Stimulated activated CD8-positive, alpha-beta memory T cell treated with anti-CD3 and anti-CD28 coated beads, Interleukin-4, amount 100 ng/mL, for 1 hour (primary cell): ENCODE measurements around the gene CFTR.
"Not testable (repeated sequence)": the region's sequence is repeated elsewhere in the genome, so short reads cannot be mapped to it uniquely, and the experiment has no call there.

Experiments
- DNase-seq, 2 donors: peaks; one replicate each; pipeline ENCODE4 v3.0.0-alpha.2; 2020; ENCODE audit warnings: low read depth in 2 of 2, low spot score in 1 of 2

The CFTR gene

DNA sequence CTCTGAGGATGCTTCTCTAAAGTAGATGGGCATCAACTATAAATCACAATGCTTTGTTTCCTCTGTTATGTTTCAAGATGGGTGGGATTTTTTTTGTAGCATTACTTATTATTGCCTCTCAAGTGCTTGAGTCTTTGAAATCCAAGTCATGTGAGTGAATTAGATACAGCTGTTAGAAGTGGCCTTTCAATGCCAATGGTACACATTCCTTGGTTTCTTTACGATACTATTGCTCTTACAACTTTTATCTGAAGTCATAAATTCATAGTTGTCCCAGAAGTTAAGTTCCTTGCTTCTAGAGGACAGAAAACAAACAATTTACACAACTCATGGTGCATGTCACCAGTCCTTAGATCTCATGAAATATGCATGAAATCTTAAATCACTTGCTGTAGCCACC, 15.5 kb downstream of the CFTR start:
- no peak for DNase-seq

DNA sequence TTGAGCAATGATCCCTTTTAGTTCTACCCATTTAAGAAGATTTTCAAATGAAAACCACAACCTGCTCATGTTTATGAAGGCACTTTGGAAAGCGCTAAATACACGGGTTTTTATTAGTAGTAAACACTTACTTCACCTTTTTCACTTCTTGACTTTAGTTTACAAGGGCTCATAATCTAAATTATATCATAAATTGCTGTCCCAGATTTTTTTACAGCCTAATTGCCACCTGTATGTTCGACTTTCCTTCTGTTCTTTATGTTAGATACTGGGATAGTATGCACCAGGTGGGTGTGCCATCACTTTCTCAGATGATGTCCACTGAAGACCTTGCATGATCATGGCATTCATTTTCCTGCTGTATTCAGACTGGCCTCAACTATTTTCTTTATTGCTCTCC, 22.5 kb downstream of the CFTR start:
- DNase-seq: no peak

DNA sequence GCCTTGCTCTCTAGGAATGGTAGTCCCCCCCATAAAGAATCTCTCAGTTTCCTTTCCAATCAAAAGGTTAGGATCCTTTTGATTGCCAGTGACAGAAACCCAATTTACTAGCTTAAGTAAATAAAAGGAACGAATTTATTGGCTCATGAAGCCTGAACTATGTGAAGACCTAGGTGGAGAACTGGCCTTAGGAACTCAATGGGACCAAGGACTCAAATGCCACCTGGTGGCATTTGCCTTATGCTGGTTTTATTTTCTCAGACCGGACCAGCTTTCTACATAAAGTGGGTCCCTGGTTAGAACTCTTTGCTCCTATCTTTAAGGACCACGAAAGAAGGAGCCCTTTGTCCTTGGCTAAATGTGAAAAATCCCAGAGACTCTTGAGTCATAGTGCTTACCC, 25.4 kb downstream of the CFTR start:
- no peak for DNase-seq

DNA sequence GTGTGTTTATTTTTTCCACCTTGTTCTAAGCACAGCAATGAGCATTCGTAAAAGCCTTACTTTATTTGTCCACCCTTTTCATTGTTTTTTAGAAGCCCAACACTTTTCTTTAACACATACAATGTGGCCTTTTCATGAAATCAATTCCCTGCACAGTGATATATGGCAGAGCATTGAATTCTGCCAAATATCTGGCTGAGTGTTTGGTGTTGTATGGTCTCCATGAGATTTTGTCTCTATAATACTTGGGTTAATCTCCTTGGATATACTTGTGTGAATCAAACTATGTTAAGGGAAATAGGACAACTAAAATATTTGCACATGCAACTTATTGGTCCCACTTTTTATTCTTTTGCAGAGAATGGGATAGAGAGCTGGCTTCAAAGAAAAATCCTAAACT, 28.9 kb downstream of the CFTR start:
- DNase-seq: no peak

DNA sequence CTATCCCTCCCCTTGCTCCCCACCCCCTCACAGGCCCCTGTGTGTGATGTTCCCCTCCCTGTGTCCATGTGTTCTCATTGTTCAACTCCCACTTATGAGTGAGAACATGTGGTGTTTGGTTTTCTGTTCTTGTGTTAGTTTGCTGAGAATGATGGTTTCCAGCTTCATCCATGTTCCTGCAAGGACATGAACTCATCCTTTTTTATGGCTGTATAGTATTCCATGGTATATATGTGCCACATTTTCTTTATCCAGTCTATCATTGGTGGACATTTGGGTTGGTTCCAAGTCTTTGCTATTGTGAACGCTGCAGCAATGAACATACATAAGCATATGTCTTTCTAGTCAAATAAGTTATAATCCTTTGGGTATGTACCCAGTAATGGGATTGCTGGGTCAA, 37.4 kb downstream of the CFTR start:
- DNase-seq: not testable (repeated sequence)

DNA sequence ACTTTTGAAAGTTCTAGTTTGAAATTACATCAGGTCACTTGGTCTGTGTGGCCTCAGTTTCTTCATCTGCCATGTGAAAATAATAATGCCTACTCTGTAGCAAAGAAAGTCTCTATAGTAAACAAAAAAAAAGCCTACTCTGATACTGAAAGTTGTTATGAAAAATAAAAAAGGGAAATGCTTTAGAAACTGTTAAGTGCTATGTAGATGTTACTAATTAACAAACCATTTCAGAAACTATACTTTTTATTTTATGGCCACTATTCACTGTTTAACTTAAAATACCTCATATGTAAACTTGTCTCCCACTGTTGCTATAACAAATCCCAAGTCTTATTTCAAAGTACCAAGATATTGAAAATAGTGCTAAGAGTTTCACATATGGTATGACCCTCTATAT, 50.6 kb downstream of the CFTR start:
- no peak for DNase-seq

DNA sequence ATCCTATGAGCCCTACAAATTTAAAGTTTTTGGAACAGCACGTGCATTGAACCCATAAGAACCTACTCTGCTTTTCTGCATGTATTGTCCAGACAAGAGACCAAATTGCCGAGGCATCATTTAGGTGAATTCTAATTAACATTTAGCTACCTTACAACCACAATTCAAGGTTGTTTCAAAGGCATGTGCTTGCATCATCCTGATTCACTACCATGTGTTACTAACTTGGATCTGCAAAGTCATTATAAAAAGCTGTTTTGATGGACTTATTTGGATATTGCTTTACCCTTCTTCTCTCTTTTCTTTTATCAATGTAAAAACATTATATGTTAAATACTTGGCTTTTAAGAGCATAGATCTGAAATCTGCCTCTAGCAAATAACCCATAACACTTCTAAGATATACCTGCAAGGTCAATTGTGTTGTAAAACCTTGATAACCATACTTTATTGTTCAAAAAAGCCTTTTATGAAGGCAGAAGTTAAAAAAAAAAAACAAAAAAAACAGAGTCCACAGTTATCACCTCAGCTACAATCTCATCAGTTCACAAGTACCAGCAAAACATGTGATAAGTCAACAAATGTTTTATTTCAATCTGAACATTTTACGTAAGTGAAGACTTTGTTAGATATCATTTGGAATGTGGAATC, 51.9 kb downstream of the CFTR start:
- no peak for DNase-seq

DNA sequence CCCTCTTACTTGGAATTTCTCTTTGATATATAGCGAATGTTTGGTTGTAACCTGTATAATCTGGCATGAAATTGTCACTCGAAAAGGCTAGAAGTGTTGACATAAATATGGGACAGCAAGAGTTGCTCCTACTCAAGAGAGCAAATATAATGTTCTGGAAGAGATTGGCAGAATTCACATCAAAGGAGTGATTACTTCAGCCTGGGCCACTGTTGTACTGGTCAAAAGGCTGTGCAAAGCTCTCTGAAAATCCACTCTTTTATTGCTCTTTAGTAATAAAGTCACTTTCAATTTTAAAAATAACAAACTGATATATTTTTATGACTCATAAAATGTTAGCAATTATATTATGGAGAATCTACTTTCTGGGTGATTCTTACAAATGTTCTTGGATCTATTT, 58.2 kb downstream of the CFTR start:
- DNase-seq: no peak

DNA sequence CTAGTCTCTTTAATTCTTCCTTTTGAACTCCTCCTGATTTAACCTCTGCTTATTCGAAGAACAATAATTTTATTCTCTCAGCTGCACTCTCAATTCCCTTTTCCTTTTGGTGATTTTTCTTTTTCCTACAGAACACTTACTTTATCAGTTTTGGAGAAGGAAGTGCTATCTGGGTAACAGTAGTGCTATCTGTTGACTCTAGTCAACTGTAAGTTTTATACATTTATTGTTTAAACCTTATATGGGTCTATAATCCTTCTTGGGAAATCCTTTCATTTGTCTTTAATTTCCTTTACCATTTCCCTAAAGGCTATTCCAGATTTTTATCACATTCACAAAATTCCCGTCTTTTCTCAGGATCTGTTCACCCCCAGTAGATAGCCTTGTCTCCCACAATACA, 64.2 kb downstream of the CFTR start:
- no peak for DNase-seq

DNA sequence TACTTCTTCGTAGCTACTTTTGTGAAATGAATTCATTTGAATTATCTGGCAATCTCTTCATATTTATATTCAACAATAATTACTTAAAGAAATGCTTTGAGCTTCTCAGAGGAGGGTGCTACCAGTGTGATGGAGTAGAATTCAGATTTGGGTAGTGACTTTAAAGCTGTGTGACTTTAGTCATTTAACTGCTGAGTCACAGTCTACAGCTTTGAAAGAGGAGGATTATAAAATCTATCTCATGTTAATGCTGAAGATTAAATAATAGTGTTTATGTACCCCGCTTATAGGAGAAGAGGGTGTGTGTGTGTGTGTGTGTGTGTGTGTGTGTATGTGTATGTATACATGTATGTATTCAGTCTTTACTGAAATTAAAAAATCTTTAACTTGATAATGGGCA, 68.2 kb downstream of the CFTR start:
- no peak for DNase-seq

DNA sequence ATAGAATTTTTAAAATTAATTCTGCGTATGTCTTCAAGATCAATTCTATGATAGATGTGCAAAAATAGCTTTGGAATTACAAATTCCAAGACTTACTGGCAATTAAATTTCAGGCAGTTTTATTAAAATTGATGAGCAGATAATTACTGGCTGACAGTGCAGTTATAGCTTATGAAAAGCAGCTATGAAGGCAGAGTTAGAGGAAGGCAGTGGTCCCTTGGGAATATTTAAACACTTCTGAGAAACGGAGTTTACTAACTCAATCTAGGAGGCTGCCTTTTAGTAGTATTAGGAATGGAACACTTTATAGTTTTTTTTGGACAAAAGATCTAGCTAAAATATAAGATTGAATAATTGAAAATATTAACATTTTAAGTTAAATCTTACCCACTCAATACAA, 70.8 kb downstream of the CFTR start:
- DNase-seq: no peak

DNA sequence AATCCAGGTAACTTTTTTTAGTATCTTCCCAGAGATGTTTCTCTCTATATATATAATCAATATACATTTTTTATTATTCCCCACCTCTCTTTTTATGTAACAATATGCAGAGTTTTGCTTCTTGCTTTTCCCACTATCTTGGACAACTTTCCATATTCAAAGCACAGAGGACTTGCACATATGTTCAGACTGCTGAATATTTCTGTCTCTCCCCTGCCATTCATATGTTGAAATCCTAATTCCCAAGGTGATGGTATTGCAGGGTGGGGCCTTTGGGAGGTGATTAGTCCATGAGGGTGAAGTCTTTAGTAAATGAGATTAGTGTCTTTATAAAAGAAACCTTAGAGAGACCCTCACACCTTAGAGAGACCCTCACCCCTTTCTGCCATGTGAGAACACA, 72.8 kb downstream of the CFTR start:
- no peak for DNase-seq

DNA sequence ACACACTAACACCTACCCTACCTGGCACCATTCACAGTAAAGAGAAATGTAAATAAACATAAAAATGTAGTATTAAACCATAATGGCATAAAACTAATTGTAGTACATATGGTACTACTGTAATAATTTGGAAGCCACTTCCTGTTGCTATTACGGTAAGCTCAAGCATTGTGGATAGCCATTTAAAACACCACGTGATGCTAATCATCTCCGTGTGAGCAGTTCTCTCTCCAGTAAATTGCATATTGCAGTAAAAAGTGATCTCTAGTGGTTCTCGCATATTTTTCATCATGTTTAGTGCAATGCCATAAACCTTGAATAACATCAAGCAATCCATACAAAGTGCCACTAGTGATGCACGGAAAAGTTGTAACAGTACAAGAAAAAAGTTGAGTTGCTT, 75.4 kb downstream of the CFTR start:
- no peak for DNase-seq

DNA sequence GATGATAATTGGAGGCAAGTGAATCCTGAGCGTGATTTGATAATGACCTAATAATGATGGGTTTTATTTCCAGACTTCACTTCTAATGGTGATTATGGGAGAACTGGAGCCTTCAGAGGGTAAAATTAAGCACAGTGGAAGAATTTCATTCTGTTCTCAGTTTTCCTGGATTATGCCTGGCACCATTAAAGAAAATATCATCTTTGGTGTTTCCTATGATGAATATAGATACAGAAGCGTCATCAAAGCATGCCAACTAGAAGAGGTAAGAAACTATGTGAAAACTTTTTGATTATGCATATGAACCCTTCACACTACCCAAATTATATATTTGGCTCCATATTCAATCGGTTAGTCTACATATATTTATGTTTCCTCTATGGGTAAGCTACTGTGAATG, 79.6 kb downstream of the CFTR start:
- no peak for DNase-seq

DNA sequence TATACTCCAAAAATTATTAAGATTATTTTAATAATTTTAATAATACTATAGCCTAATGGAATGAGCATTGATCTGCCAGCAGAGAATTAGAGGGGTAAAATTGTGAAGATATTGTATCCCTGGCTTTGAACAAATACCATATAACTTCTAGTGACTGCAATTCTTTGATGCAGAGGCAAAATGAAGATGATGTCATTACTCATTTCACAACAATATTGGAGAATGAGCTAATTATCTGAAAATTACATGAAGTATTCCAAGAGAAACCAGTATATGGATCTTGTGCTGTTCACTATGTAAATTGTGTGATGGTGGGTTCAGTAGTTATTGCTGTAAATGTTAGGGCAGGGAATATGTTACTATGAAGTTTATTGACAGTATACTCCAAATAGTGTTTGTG, 80.2 kb downstream of the CFTR start:
- no peak for DNase-seq

DNA sequence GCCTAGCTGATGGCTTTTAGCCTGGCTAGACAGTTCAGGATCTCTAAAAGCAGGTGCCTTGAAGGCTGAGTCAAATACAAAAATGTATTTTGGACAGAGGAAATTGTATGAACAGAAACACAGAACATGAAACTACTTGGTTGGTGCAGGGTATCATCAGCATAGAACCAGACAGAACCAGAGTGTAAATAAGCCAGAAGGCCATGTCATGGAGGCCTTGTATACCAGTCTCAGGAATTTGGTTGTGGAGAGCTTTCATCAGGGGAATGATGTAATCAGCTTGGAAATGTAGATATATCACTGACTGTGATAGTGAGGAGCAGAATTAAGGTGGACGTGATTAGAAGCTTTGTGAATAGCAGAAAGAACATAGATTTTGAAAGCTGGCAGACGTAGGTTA, 82.9 kb downstream of the CFTR start:
- no peak for DNase-seq

DNA sequence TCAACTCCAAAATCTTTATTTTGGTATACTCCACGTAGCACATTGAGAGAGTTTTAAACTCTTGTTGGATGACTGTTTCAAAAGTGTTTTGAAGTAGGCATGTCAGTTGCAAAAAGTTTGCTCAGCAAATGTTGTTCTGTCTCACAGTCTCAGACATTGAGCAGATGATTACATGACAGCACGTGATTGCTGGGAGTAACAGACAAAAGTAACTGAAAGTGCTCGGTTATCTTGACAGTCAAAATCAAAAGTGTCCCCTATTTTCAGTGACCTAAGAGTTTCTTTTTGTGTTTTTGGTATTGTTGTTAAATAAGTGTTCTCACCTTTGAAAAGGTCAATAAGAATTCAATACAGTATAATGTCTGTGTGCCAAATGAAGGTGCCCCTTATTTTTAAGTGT, 84.3 kb downstream of the CFTR start:
- DNase-seq: no peak

DNA sequence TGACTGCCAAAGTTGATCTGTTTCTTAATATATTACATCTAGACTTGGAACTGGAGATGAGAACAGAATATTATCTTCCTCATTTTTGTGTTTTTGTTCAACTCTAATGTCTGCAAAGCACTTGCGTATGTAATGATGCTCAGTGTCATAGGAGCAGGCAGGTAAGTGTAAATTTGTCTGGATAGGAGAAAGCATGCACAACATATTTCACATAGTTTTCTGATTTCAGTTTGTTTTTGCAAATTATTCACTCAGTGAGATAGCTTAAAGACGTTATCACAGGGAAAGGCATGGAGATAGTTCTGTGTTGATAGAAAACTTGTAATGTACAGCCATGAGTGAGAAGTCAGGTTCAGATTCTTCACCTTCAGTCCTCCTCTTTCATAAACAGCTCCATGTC, 84.8 kb downstream of the CFTR start:
- no peak for DNase-seq

DNA sequence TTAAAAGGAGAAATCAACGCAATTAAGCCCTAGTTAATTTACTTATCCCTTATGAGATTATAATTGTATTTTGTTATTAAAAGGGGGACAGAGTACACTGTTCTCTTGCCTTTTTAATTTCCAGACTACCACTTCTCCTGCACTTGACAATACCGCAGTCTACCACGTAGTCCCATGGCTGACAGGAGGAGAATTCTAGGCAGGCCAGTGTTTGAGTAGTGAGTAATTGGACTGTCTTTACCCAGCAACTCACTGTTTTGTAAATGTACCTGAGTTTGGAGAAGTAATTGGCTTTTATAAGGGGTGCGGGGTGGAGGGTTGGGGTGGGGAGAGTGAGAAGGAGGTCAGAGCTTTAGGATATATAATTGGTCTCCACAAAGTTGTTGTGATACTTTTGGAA, 85.4 kb downstream of the CFTR start:
- no peak for DNase-seq

DNA sequence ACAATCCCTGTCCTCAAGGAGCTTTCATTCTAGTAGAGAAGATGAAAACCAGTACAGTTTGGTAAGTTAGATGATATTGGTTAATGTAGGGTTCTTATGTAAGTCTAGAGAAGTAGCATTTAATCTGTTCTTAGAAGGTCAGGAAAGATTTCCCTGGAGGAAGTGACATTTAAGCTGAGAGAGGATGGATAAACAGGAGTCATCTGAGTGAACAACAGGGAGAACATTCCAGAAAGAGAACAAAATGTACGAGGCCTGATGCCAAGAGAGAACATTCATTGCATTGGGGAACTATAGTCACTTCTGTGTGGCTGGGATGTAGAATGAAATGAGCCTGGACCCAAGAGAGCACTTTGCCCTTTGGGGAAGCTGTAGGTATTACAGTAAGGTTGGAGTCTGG, 88.0 kb downstream of the CFTR start:
- DNase-seq: no peak

DNA sequence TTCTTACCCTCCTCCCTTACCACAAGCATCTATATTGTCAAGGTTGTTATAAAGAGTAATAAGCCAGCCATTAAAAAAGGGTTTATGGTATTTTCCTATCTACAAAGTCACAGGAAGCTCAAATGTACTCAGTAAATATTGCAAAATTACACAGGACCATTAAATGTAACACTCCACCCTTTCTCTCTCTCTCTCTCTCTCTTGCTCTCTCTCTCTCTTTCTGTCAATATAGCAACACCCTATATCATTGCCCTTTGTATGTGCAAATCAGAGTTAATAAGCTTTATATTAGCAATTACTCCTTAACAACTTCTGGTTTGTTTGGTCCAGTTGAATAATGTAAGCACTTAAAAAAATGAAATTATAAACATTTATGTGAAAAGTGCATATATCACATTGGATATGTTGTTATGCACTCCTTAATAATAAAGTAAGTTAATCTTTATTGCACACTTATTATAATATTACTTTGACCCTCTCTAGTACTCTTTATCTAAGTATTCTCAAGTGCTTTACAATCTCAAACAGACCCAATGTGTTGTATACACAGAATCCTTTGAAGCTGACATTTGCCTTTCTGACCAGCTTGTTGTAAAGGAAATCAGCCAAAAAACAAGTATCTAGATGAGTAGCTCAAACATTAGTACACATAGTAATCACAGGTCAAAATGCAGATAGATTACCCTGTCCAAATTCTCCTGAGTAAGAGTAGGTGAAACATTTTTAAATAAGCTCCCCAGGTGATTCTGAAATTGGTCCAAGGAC, 93.2 kb downstream of the CFTR start:
- DNase-seq: no peak

DNA sequence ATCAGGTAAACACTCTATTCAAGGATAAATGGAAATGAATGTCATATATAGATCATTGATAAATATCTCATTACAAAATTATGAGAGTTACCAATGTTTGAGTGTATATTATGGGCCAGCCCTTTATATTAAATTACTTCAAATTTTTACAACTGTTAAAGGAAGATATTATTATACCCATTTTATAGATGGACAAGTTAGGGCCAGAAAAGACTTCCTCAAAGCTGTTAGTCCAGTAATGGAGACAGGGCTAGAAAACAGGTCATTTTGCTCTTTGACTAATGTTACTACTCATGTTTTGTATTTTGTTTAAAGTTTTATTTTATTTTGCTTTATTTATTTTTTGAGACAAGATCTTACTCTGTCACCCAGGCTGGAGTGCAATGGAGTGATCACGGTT, 101.6 kb downstream of the CFTR start:
- no peak for DNase-seq

DNA sequence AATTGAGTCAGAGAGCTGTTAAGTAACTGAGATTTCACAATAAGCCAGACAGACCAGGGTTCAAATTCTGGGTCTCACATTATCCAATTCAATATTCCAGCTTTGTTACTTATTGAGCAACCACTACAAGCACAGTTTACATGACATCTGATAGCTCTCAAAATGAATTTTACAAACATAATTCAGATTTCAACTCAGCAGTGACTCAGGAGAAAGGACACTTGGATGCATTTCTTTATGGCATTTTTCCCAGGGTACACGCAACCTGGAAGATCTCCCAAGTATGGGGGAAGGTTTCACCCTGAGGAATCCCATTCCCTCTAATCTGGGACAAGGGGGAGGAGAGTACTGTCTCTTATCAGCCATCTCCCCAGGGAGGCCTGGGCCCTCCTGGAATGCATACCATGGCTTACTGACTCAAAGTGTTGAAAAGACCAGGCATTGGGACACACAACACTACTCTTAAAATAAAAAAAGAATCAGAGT, 102.4 kb downstream of the CFTR start:
- DNase-seq: no peak
